Kidney glomerular epithelial cell (primary cell): ENCODE measurements around the gene ELK4.

Experiments
- DNase-seq: peaks from one replicate; lab custom pipeline; 2025; lab: John Stamatoyannopoulos, UW

Gene ELK4

DNA sequence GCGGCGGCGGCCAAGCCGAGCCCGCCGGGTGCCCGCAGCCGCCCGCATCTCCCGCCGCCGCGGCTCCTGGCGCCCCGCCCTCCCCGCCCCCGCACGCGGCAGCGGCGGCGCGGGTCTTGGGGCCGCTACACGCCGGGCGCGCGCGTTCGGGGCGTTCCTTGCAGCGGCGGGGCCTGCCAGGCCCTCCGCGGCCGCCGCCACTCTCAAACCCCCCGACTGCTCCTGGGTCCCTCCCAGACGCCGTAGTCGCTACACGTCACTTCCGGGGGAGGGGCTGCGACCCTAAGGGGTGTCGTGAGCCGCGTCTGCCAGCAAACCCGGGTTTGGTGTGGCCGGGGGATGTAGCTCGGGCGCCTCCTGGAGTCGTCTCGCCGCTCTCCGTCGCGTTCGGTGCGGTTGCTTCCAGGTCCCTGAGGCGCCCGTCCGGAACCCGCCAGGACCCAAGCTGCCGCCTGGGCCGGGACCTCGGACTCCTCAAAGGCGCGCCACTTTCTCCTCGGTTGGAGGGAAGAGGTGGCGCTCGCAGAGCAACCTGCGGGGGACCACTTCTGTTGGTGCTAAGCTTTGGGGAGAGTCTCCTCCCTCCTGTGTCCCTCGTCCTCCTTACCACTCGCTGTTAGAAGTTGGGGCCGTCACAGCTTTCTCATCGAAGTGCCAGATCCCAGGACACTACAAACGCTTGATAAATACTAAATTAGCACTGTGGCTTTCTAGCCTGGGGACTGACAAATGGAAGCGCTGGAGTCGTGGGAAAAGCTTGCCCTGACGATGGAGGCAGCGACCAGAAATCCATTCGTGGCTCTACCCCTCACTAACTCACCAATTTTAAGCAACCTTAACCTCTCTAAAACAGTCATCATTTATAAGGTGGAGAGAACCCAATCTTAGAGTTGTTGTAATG is at the start of gene ELK4:
ELK4 (minus strand) TSS at position 244 of the 901 bp plus-strand sequence. CDS start 8,129 bp downstream, outside the sequence.
- DNase-seq: peak; percentile 87

GRCh38 chr1:205681364-205681763 is 49.6 kb upstream of the ELK4 start:
- DNase-seq: no peak

GRCh38 chr1:205680073-205680851 is 48.5 kb upstream of the ELK4 start, which contains the start of gene SLC45A3:
Gene SLC45A3, minus strand, starts transcription at chr1:205680509. Its CDS starts 15,853 bp downstream, at chr1:205664656.
- DNase-seq: peak; percentile 19

DNA sequence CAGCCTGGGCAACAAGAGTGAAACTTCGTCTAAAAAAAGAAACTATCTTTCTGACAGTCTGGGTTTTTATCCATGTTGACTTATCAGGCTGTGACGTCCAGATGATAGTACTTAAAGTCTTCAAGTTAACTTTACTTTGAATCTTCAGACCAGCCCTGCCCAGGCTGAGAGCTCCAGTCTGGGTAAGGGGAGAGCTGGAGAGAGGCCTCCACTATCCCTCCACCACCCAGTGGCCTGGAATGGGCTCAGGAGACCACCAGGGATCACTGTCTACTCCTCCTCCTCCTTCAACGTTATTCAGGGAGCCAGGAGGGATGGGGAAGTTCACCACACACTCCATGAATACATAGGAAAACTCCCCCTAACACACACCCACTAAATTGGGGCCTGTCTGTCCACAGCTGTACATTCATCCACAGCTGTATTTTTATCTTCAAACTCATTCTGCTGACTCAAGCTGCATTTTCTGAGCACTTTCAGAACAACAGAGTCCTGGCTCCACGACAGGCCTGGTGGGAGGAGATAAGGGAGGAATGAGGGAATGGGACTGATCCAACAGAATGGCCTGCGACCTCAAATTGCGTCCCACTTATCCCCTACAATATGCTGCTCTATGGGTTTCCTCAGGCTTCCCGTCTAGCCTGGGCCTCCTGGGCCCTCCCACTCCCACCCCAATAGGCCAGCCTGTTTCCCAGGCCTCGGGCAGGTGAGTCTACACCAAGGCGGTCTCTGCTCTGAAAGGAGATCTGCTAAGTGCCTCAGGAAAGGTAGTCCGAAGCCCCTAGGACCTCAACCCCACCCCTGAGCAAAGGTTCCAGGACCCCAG is 46.7 kb upstream of the ELK4 start:
- DNase-seq: no peak

- DNase-seq: no peak
Observed at GRCh38 chr1:205677167-205677566, 45.4 kb upstream of the ELK4 start.

- no peak for DNase-seq
Observed at GRCh38 chr1:205676597-205676996, 44.8 kb upstream of the ELK4 start.

- DNase-seq: no peak
Observed at GRCh38 chr1:205676002-205676401, 44.2 kb upstream of the ELK4 start.

DNA sequence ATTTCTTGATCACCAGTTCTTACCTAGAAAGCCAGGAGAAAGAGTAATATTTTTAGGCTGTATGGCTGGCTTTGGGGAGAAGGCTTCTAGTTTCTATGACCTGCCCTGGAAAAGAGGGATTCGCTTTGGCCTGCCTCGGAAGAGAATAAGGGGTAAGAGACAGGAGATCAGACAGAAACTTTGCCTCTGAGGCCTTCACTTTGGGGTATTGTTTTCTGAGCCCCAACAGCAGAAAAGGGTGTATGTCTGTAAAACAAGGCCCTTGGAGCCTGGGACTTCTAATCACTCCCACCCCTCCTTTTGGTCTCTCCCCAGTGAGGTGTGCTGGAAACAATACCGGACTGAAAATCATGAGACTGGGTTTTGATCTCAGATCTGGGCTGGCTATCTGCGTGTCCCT is 43.4 kb upstream of the ELK4 start:
- no peak for DNase-seq

DNA sequence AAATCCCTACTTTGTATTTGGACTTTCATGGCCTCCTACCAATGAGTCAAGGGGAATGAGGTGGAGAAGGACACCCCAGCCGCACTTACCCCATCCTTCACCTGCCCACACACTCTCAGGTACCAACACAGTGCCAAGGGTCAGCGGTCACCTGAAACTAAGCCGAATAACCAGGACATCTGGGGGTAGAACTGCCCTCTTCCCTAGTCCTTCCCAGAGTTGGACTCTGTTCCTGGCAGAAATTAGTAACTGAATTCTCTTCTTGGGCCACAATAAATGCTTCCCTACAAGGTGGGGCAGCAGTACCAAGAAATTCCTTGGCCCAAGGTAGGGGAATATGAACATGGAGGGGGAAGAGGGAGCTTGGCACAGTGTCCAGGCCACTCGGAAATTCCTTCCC is 41.2 kb upstream of the ELK4 start:
- no peak for DNase-seq

- peak; percentile 26 for DNase-seq
Observed at GRCh38 chr1:205672395-205672889, 40.6 kb upstream of the ELK4 start.

GRCh38 chr1:205670611-205671430 is 39.0 kb upstream of the ELK4 start:
- DNase-seq: no peak

DNA sequence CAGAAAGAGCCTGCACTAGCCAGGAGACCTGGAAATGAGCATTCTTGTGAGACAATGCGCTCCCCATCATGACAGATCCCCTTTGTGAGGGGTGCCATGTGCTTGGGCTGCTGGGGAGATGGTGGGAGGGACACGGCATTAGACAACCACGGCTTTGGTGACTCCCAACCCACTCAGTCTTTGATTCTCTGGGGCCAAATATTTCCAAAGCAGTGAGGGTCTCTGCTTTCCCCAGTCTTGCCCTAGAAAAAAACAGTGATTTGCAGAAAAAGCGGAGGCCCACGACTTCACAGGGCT is 38.3 kb upstream of the ELK4 start:
- DNase-seq: no peak

DNA sequence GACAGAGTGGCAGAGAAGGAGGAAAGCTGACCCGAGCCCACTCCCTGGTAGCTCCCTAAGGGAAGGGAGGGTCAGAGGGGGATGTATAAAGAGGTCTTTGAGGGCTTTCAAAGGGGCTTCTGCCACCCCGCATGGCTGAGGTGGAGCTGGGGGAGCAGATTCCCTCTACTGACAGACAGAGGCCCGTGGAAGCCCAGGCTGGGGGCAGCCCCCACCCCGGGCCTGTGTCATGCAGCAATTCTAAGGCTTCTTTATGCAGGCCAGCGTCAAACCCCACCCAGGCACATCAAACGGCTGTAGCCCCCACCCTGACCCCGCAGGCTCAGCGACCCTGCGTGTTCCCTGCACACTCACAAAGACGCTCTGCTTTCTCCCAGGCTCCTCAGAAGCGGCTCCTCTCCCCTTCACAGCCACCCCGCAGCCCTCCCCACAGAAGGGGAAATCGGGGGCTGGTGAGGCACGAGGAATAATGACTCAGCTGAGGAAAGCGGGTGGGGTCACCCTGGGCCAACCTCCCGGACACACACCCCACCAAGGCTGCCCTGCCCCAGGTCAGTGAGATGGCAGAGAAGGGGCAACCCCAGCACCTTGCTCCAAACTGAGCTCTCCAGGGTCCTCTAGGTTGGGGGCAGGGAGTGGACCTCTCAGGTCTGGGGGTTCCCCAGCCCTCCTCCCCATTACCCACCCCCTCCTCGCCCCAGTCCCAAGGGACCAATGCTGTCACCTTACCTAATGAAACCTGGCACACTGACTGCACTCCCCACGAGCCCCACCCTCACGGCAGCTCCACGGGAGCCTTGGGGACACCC is 37.7 kb upstream of the ELK4 start:
- DNase-seq: no peak

DNA sequence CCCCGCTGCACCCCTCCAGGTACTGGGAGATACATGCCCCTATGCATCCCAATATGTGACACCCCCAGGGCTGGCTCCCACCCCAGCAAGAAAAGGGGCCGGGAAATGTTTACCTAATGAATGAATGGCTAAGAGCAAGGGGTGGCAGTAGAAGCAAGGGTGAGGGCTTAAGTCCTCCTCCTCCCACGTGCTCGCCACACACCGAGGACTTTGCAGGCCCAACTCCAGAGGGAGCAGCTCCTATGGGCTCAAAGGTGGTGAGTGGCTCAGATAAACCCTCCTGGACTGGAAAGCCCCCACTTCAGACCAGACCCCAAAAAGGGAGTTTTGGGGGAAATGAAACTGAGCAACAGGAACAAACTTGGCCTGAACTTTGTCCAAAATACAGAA is 37.1 kb upstream of the ELK4 start:
- no peak for DNase-seq

DNA sequence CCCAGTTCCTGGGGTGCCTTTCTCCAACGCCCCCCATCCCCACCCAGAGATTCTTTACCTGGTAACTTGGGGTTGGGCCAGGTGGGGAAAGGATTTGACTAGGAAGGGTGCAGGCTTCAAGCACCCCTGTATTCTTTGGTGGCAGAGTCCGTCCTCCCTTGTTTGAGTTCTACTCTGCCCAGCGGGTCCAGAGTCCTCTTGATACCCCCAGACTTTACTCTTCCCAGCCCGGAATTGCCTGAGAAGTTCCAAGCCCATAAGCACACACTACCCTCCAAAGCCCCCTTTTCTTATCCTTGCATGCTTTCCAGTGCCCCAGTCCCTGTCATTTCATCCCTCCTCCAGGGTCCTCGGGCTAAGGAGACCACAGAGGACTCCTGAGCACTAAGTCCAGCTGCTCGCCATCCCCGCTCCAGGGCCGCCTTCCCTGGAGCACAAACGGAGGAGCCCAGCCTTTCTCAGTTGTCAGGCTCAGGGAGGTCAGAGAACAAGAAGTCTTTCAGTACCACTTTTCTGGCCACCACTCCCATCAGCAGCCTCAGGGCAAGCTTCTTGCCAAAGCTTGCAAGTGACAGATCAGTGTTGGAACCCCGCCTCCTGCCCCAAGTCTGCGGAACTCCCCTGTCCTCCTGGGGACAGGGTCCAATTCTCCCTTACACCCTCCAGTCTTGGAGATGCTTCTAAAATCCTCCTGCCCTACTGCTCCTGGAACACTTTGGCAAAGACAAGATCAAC is 36.3 kb upstream of the ELK4 start:
- no peak for DNase-seq

- DNase-seq: no peak
Observed at GRCh38 chr1:205666372-205667166, 34.8 kb upstream of the ELK4 start.

DNA sequence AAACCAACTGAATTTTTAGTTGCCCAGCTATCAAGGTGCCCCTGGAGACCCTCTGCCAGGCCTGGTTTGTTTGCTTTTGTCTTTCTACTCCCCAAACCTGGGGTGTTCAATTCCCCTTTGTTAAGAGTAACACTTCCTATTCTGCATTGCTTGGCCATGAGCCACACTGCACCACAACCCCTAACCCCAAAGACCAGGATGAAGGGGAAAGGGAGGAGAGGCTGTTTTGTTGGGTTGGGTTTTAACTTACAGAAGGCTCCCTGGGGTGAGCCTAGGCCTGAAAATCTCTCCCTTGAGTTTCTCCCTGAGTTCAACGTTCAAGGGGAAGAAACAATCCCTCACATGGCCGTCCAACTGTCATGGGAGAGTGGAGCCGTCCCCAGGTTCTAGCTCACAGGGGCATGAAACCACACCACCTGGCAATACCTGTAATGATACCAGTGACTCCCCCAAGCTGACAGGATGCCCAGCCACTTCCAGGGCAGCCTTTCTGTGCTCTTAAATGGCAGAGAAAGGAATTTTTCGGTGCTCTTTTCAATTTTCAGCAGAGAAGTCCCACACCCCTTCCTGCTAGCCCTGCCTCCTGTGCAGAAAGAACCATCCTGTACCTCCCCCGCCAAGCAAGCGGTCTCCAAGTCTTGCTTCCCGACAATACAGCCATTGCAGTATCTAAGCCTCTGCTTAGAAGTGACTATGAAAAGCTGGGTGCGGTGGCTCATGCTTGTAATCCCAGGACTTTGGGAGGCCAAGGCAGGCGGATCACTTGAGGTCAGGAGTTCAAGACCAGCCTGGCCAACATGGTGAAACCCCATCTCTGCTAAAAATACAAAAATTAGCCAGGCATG is 33.6 kb upstream of the ELK4 start:
- DNase-seq: peak; percentile 1
